Measurements from ENCODE around the gene TUBA4B. TPM values are rescaled to one million over a fixed set of nuclear protein-coding genes. Genes with fewer than 3 reads are reported as not detected.

TUBA4B gene
- total RNA-seq, 1 donor from 2014 or later = not detected

DNA sequence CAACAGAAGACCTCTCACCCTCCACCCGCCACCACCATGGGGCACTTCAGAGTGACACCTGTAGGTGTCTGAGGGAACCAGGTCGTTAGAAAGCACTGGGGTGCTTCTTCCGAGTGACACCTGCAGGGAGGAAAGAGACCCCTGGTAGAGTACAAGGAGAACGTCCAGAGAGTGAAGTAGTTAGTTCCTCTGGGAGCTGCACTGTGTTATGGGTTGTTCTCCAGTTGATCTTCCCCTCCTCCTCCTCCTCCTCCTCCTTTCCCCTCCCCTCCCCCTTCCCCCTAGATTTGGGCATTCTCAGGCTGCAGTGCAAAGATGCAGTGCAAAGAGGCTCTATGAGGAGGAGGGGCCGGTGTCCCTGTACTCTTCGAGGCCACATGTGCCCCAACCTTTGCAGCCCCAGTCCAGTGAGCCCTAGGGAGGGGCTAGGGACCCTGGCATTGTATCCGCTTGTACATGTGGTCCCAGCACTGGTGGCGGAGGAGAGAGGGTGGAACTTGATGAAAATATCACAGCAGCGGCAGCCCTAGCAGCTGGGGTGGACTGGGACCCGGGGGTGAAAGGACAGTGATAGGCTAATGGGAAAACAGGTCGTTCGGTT is 27.0 kb downstream of the TUBA4B start:
- H3K27me3 Mint-ChIP-seq (ENCODE audit: unreplicated experiment) = peaks cover 15% of the 10 kb centered on the region
- H3K9me3 Mint-ChIP-seq (ENCODE audit: unreplicated experiment) = no peaks in the 10 kb centered on the region
- H3K4me1 Mint-ChIP-seq (ENCODE audit: unreplicated experiment) = peaks cover 21% of the 10 kb centered on the region
- H3K4me3 Mint-ChIP-seq (ENCODE audit: unreplicated experiment) = peak overlapping the region; percentile 91
- H3K36me3 Mint-ChIP-seq (ENCODE audit: low read depth, unreplicated experiment) = peaks cover 19% of the 10 kb centered on the region
- peak overlapping the region; percentile 96 for H3K27ac Mint-ChIP-seq (ENCODE audit: unreplicated experiment)
- TF ChIP-seq, protein P1, sequence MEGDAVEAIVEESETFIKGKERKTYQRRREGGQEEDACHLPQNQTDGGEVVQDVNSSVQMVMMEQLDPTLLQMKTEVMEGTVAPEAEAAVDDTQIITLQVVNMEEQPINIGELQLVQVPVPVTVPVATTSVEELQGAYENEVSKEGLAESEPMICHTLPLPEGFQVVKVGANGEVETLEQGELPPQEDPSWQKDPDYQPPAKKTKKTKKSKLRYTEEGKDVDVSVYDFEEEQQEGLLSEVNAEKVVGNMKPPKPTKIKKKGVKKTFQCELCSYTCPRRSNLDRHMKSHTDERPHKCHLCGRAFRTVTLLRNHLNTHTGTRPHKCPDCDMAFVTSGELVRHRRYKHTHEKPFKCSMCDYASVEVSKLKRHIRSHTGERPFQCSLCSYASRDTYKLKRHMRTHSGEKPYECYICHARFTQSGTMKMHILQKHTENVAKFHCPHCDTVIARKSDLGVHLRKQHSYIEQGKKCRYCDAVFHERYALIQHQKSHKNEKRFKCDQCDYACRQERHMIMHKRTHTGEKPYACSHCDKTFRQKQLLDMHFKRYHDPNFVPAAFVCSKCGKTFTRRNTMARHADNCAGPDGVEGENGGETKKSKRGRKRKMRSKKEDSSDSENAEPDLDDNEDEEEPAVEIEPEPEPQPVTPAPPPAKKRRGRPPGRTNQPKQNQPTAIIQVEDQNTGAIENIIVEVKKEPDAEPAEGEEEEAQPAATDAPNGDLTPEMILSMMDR (IDR thresholded peaks at IDR 0.05; ENCODE audit: unreplicated experiment) = no peak
- DNase-seq (ENCODE audit: low spot score) = no peak

DNA sequence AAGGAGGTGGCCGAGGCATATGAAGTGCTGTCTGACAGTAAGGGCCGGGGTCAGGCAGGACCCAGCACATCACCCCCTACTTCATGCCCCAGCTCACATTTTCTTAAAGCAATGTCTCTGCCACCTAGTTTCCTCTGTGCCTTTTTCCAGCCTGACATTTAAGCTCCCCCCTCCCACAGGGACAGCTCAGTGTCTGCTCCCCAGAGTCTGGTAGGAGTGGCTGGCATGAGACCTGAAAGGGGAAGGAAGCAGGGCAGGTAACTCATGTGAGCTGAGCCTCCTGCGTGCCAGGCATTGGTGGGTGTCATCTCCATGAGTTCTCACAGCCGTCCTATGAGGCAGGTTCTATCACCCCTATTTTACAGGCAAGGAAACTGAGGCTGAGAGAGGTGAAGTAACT is 27.6 kb downstream of the TUBA4B start:
- H3K27me3 Mint-ChIP-seq (ENCODE audit: unreplicated experiment) = peaks cover 15% of the 10 kb centered on the region
- H3K9me3 Mint-ChIP-seq (ENCODE audit: unreplicated experiment) = no peaks in the 10 kb centered on the region
- H3K4me1 Mint-ChIP-seq (ENCODE audit: unreplicated experiment) = peaks cover 21% of the 10 kb centered on the region
- TF ChIP-seq, protein P1 (IDR thresholded peaks at IDR 0.05; ENCODE audit: unreplicated experiment) = no peak
- peaks cover 22% of the 10 kb centered on the region for H3K36me3 Mint-ChIP-seq (ENCODE audit: low read depth, unreplicated experiment)
- no peak overlapping the region for H3K27ac Mint-ChIP-seq (ENCODE audit: unreplicated experiment)
- DNase-seq (ENCODE audit: low spot score) = no peak
- H3K4me3 Mint-ChIP-seq (ENCODE audit: unreplicated experiment) = peak overlapping the region; percentile 74

DNA sequence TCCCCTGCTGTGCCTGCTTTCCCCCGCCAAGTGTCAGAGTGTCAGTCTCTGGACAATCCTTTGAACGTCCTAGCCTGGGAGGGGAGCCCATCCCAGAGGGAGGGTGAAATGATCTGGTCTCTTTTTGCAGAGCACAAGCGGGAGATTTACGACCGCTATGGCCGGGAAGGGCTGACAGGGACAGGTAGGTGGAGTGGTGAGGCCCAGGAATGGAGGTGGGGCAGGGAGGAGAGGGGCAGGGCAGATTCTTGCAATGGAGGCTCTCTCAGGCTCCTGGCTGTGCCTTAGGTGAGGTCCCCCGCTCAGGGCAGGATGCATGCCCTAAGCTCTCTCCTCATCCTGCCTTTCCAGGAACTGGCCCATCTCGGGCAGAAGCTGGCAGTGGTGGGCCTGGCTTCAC is 28.5 kb downstream of the TUBA4B start:
- no peak for DNase-seq (ENCODE audit: low spot score)
- Mint-ChIP-seq H3K27me3 (ENCODE audit: unreplicated experiment) (peaks cover 15% of the 10 kb centered on the region), H3K4me3 (ENCODE audit: unreplicated experiment) (no peak overlapping the region), H3K9me3 (ENCODE audit: unreplicated experiment) (no peaks in the 10 kb centered on the region), H3K27ac (ENCODE audit: unreplicated experiment) (no peak overlapping the region), H3K36me3 (ENCODE audit: low read depth, unreplicated experiment) (peaks cover 22% of the 10 kb centered on the region), H3K4me1 (ENCODE audit: unreplicated experiment) (peaks cover 21% of the 10 kb centered on the region)
- TF ChIP-seq, protein P1 (IDR thresholded peaks at IDR 0.05; ENCODE audit: unreplicated experiment) = no peak

DNA sequence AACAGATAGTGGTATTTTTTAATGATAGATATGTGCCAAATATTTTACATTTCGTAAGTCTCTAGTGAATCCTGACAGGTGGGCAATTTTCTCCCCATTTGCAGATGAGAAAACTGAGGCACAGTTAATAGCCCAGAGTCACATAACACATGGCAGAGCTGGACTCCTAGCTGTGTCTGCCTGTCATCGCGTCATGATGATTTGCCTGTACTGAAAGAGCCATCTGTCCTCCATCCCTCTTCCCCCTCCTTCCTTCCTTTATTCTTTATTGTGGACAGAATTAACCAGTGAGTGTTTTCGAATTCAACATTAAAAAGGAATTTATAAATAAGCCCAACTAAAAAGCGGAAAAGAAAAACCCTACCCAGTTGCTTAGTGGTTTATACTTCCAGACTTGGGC is 29.3 kb downstream of the TUBA4B start:
- TF ChIP-seq, protein P1 (IDR thresholded peaks at IDR 0.05; ENCODE audit: unreplicated experiment) = no peak
- H3K27me3 Mint-ChIP-seq (ENCODE audit: unreplicated experiment) = peaks cover 19% of the 10 kb centered on the region
- H3K36me3 Mint-ChIP-seq (ENCODE audit: low read depth, unreplicated experiment) = peaks cover 22% of the 10 kb centered on the region
- H3K9me3 Mint-ChIP-seq (ENCODE audit: unreplicated experiment) = no peaks in the 10 kb centered on the region
- no peak overlapping the region for H3K4me3 Mint-ChIP-seq (ENCODE audit: unreplicated experiment)
- no peak overlapping the region for H3K27ac Mint-ChIP-seq (ENCODE audit: unreplicated experiment)
- peaks cover 20% of the 10 kb centered on the region for H3K4me1 Mint-ChIP-seq (ENCODE audit: unreplicated experiment)
- DNase-seq (ENCODE audit: low spot score) = no peak

DNA sequence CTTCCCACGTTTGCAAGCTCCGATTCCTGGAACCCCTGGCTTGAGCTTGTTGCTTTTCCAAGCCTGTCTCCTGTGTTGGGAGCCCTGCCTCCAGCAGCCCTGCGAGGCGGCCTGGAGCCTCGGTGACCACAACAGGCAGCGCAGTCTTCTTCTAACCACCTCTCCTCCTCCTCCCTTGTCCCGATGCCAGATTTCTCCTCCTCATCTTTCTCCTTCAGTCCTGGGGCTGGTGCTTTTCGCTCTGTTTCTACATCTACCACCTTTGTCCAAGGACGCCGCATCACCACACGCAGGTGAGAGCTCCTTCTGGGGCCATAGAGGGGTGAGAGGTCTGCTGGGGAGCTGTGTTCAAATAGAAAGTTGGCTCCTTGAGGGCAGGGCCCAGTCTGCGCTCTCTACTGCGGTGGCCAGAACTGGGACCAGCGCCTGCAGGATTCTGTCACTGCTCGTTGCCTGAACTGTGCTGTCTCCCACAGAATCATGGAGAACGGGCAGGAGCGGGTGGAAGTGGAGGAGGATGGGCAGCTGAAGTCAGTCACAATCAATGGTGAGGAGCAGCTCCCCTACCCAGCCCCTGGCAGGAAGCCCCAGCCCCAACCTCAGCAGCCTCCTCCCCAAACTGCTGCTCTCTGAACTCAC is 30.0 kb downstream of the TUBA4B start:
- DNase-seq (ENCODE audit: low spot score) = no peak
- no peaks in the 10 kb centered on the region for H3K9me3 Mint-ChIP-seq (ENCODE audit: unreplicated experiment)
- peaks cover 22% of the 10 kb centered on the region for H3K36me3 Mint-ChIP-seq (ENCODE audit: low read depth, unreplicated experiment)
- H3K27ac Mint-ChIP-seq (ENCODE audit: unreplicated experiment) = no peak overlapping the region
- TF ChIP-seq, protein P1 (IDR thresholded peaks at IDR 0.05; ENCODE audit: unreplicated experiment) = no peak
- H3K4me1 Mint-ChIP-seq (ENCODE audit: unreplicated experiment) = peaks cover 13% of the 10 kb centered on the region
- H3K27me3 Mint-ChIP-seq (ENCODE audit: unreplicated experiment) = peaks cover 18% of the 10 kb centered on the region
- peak overlapping the region; percentile 3 for H3K4me3 Mint-ChIP-seq (ENCODE audit: unreplicated experiment)

Measured in endothelial cell (in vitro differentiated cells).